Measurements from ENCODE around the gene RNASEH1.

Gene RNASEH1

GRCh38 chr2:3553946-3554345 is 4.2 kb downstream of the RNASEH1 start:
- no peak overlapping the region for H3K27ac Mint-ChIP-seq
- peaks cover 82% of the 10 kb centered on the region for H3K36me3 Mint-ChIP-seq (ENCODE audit: low read depth)
- peaks cover 9% of the 10 kb centered on the region for H3K4me1 Mint-ChIP-seq (ENCODE audit: low read depth)
- H3K4me3 Mint-ChIP-seq: no peak overlapping the region
- no peaks in the 10 kb centered on the region for H3K27me3 Mint-ChIP-seq
- H3K9me3 Mint-ChIP-seq: no peaks in the 10 kb centered on the region
- intact Hi-C loops (cut with micrococcal nuclease): no loop called here

DNA sequence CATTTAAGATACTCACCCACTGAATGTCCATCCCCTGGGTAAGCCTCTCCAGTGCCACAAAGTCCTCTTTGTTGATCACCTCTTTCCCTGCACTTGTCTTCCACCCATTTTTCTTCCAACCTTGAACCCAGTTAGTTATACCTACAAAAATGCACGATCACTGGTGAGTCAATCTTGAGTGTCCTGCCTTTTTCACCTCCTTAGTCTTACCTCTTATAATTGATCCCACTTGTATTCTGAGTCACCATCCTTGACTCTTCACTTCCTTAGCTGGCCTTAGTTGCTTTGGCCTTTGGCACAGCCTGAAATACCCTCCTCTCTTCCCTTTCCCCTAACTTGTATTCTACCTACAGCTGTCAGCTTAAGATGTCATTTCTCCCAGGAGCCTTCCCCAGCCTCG is 10.2 kb downstream of the RNASEH1 start:
- H3K4me3 Mint-ChIP-seq: no peak overlapping the region
- no peak overlapping the region for H3K27ac Mint-ChIP-seq
- H3K27me3 Mint-ChIP-seq: no peaks in the 10 kb centered on the region
- H3K9me3 Mint-ChIP-seq: no peaks in the 10 kb centered on the region
- no peaks in the 10 kb centered on the region for H3K4me1 Mint-ChIP-seq (ENCODE audit: low read depth)
- intact Hi-C loops (cut with micrococcal nuclease): no loop called here
- H3K36me3 Mint-ChIP-seq (ENCODE audit: low read depth): peaks cover 100% of the 10 kb centered on the region

- Mint-ChIP-seq H3K4me1 (ENCODE audit: low read depth) (no peaks in the 10 kb centered on the region), H3K4me3 (no peak overlapping the region), H3K36me3 (ENCODE audit: low read depth) (peaks cover 100% of the 10 kb centered on the region), H3K27me3 (no peaks in the 10 kb centered on the region), H3K27ac (no peak overlapping the region), H3K9me3 (no peaks in the 10 kb centered on the region)
- intact Hi-C loops (cut with micrococcal nuclease): no loop called here
These were observed 12.2 kb downstream of the RNASEH1 start for GRCh38 chr2:3545788-3546478.

GRCh38 chr2:3543023-3543683 is 15.0 kb downstream of the RNASEH1 start:
- Mint-ChIP-seq H3K4me1 (ENCODE audit: low read depth) (no peaks in the 10 kb centered on the region), H3K36me3 (ENCODE audit: low read depth) (peaks cover 89% of the 10 kb centered on the region), H3K4me3 (no peak overlapping the region), H3K27me3 (no peaks in the 10 kb centered on the region), H3K27ac (no peak overlapping the region), H3K9me3 (no peaks in the 10 kb centered on the region)
- intact Hi-C loops (cut with micrococcal nuclease): no loop called here

DNA sequence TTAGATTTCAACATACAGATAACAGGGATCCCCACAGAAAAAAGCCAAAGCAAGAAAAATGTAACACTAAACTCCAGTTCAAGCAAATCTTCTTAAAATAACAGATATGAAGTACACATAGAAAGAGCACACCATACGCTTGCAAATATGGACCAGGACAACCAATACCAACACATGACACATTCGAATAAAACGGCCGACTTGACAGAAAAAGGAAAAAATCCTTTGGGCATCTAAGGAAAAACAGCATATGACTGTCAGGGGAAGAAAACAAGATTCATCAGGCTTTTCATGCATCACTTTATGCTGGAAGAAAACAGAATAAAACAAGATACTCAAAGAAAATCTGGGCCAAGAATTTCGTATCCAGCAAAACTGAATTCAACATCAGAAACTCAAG is 16.0 kb downstream of the RNASEH1 start:
- H3K9me3 Mint-ChIP-seq: no peaks in the 10 kb centered on the region
- no peaks in the 10 kb centered on the region for H3K4me1 Mint-ChIP-seq (ENCODE audit: low read depth)
- peaks cover 79% of the 10 kb centered on the region for H3K36me3 Mint-ChIP-seq (ENCODE audit: low read depth)
- H3K4me3 Mint-ChIP-seq: no peak overlapping the region
- H3K27ac Mint-ChIP-seq: no peak overlapping the region
- H3K27me3 Mint-ChIP-seq: no peaks in the 10 kb centered on the region
- intact Hi-C loops (cut with micrococcal nuclease): no loop called here

GRCh38 chr2:3539836-3540235 is 18.3 kb downstream of the RNASEH1 start:
- intact Hi-C loops (cut with micrococcal nuclease): no loop called here
- H3K4me3 Mint-ChIP-seq: no peak overlapping the region
- peaks cover 56% of the 10 kb centered on the region for H3K36me3 Mint-ChIP-seq (ENCODE audit: low read depth)
- no peaks in the 10 kb centered on the region for H3K9me3 Mint-ChIP-seq
- peaks cover 17% of the 10 kb centered on the region for H3K4me1 Mint-ChIP-seq (ENCODE audit: low read depth)
- H3K27me3 Mint-ChIP-seq: no peaks in the 10 kb centered on the region
- H3K27ac Mint-ChIP-seq: no peak overlapping the region

- Mint-ChIP-seq H3K9me3 (no peaks in the 10 kb centered on the region), H3K4me3 (peak overlapping the region; percentile 69), H3K4me1 (ENCODE audit: low read depth) (peaks cover 17% of the 10 kb centered on the region), H3K27ac (peak overlapping the region; percentile 87), H3K36me3 (ENCODE audit: low read depth) (peaks cover 34% of the 10 kb centered on the region), H3K27me3 (no peaks in the 10 kb centered on the region)
- intact Hi-C loops (cut with micrococcal nuclease): no loop called here
These were observed 21.2 kb downstream of the RNASEH1 start for GRCh38 chr2:3536682-3537632.

DNA sequence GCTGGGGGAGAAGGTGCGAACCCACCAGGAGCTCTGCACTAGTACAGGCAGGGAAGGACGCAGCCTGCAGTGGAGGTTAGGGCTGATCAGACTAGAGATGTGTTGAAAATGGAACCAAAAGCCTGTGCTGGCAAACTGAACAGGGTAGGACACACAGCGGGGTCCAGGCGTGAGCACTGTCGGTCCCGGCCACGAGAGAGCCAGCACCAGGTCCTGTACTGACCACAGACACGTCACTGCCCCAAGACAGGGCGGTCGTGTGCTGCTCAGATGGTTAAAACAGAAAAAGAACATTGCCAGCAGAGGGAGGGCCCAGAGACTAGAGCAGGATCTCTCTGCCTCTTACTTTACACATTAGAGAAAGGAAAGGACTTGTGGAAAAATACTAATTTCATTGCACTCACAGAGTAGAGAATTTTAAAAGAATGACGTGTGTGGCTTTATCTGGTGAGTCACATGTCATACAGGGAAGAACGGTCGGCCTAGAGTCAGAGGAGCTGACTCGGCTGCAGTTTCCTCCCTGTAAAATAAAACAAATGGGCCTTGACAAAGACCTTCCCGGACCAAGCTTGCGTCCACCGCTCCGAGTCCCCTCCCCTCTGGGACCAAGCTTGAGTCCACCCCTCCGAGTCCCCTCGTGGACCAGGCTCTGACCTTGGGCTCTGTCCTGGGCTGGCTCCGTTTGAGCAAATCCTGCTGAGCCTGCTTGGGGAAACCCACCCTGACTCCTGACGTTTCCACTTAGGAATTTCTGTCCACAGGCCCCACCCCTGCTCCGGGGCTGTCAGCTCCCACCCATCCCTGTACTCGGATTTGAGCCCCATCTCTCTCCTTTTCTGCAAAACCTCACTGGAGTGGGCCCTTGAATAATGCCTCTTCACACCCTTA is 22.1 kb downstream of the RNASEH1 start:
- peak overlapping the region; percentile 69 for H3K4me3 Mint-ChIP-seq
- no peaks in the 10 kb centered on the region for H3K27me3 Mint-ChIP-seq
- no peaks in the 10 kb centered on the region for H3K9me3 Mint-ChIP-seq
- peak overlapping the region; percentile 87 for H3K27ac Mint-ChIP-seq
- H3K36me3 Mint-ChIP-seq (ENCODE audit: low read depth): peaks cover 25% of the 10 kb centered on the region
- intact Hi-C loops (cut with micrococcal nuclease): no loop called here
- peaks cover 17% of the 10 kb centered on the region for H3K4me1 Mint-ChIP-seq (ENCODE audit: low read depth)

GRCh38 chr2:3535467-3535793 is 22.7 kb downstream of the RNASEH1 start:
- peak overlapping the region; percentile 87 for H3K27ac Mint-ChIP-seq
- peak overlapping the region; percentile 69 for H3K4me3 Mint-ChIP-seq
- no peaks in the 10 kb centered on the region for H3K9me3 Mint-ChIP-seq
- no peaks in the 10 kb centered on the region for H3K27me3 Mint-ChIP-seq
- peaks cover 17% of the 10 kb centered on the region for H3K4me1 Mint-ChIP-seq (ENCODE audit: low read depth)
- peaks cover 19% of the 10 kb centered on the region for H3K36me3 Mint-ChIP-seq (ENCODE audit: low read depth)
- intact Hi-C loops (cut with micrococcal nuclease): no loop called here

- H3K9me3 Mint-ChIP-seq: no peaks in the 10 kb centered on the region
- intact Hi-C loops (cut with micrococcal nuclease): no loop called here
- H3K4me3 Mint-ChIP-seq: no peak overlapping the region
- no peaks in the 10 kb centered on the region for H3K27me3 Mint-ChIP-seq
- peaks cover 8% of the 10 kb centered on the region for H3K36me3 Mint-ChIP-seq (ENCODE audit: low read depth)
- H3K4me1 Mint-ChIP-seq (ENCODE audit: low read depth): peaks cover 17% of the 10 kb centered on the region
- no peak overlapping the region for H3K27ac Mint-ChIP-seq
These were observed 23.8 kb downstream of the RNASEH1 start for GRCh38 chr2:3534251-3534814.

DNA sequence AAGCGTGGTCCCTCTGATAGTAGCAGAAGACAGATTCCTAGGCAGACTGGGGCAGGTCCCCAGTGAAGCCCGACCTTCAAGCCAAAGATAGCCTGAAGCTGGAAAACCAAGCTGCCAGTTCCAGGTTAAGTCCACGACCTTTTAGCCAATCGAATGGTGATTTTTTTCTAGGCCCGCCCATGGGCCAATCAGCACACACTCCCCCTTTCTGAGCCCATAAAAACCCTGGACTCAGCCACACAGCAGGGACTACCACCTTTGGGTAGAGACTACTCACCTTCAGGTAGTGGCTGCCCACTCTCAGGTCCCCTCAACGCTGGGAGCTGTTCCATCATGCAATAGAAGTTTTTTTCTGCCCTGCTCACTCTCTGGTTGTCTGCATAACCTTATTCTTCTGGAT is 24.3 kb downstream of the RNASEH1 start:
- peaks cover 17% of the 10 kb centered on the region for H3K4me1 Mint-ChIP-seq (ENCODE audit: low read depth)
- H3K4me3 Mint-ChIP-seq: no peak overlapping the region
- no peaks in the 10 kb centered on the region for H3K9me3 Mint-ChIP-seq
- no peaks in the 10 kb centered on the region for H3K27me3 Mint-ChIP-seq
- peaks cover 7% of the 10 kb centered on the region for H3K36me3 Mint-ChIP-seq (ENCODE audit: low read depth)
- intact Hi-C loops (cut with micrococcal nuclease): no loop called here
- no peak overlapping the region for H3K27ac Mint-ChIP-seq

DNA sequence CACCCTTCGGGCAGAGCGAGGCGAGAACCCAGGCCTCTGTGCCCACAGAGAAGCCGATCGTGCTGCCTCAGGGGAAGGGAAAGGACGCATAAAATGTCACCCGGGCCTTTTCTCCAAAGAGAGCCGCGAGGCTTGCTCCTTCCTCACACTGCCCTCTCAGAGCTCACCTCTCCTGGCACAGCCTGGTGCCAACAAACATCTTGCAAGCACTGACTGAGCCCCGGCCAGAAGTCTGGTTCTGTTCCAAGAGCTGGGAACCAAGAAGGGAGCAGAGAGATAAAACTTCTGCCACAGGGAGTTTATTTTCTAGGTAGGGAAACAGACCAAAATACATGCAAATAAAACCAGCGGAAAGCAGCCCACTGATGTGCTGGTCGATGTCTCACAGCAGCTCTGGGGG is 25.2 kb downstream of the RNASEH1 start:
- no peaks in the 10 kb centered on the region for H3K27me3 Mint-ChIP-seq
- peaks cover 17% of the 10 kb centered on the region for H3K4me1 Mint-ChIP-seq (ENCODE audit: low read depth)
- H3K36me3 Mint-ChIP-seq (ENCODE audit: low read depth): peaks cover 7% of the 10 kb centered on the region
- no peaks in the 10 kb centered on the region for H3K9me3 Mint-ChIP-seq
- intact Hi-C loops (cut with micrococcal nuclease): no loop called here
- no peak overlapping the region for H3K27ac Mint-ChIP-seq
- H3K4me3 Mint-ChIP-seq: no peak overlapping the region

- Mint-ChIP-seq H3K4me1 (ENCODE audit: low read depth) (peaks cover 6% of the 10 kb centered on the region), H3K27ac (no peak overlapping the region), H3K4me3 (no peak overlapping the region), H3K9me3 (no peaks in the 10 kb centered on the region), H3K36me3 (ENCODE audit: low read depth) (peaks cover 7% of the 10 kb centered on the region), H3K27me3 (no peaks in the 10 kb centered on the region)
- intact Hi-C loops (cut with micrococcal nuclease): no loop called here
These were observed 28.7 kb downstream of the RNASEH1 start for GRCh38 chr2:3529316-3530025.

Measured in dendritic cell treated with granulocyte-macrophage colony-stimulating factor and Interleukin-4, amounts not matched to agents 40 ng/mL and 50 ng/mL, for 4 days (primary cell).